AG08396 (cell line): Measurements from ENCODE around the gene FAM229B.
A peak's percentile ranks its signal among the peaks of the same experiment; 100 is the strongest.

Source experiments
- DNase-seq: peaks from one replicate; pipeline ENCODE4 v3.0.0; 2012; ENCODE audit warnings: low spot score, mixed read lengths

FAM229B gene

GRCh38 chr6:112144145-112144926, 56.9 kb downstream of the FAM229B start:
- no peak for DNase-seq

GRCh38 chr6:112145080-112145573, 57.7 kb downstream of the FAM229B start:
- DNase-seq, result no peak

- no peak for DNase-seq
These were observed 60.7 kb downstream of the FAM229B start for GRCh38 chr6:112148103-112148502.

GRCh38 chr6:112149236-112149635, 61.8 kb downstream of the FAM229B start:
- no peak for DNase-seq

GRCh38 chr6:112149719-112150263, 62.4 kb downstream of the FAM229B start:
- peak; percentile 34 for DNase-seq

GRCh38 chr6:112150363-112150762, 63.0 kb downstream of the FAM229B start:
- no peak for DNase-seq
